ENCODE results near the gene SPRR2G. TPM values are rescaled to one million over a fixed set of nuclear protein-coding genes. Genes with fewer than 3 reads are reported as not detected.

Gene SPRR2G
- total RNA-seq, 3 donors from 2014 or later = not detected

GRCh38 chr1:153180556-153180955, 29.9 kb upstream of the SPRR2G start:
- H3K9me3 ChIP-seq = no peaks in the 10 kb centered on the region
- ATAC-seq (no peak), DNase-seq (no peak)
- no peak overlapping the region for H3K4me3 ChIP-seq
- H3K4me1 ChIP-seq (ENCODE audit: low read depth) = no peaks in the 10 kb centered on the region
- no peak for TF ChIP-seq CTCF (IDR thresholded peaks at IDR 0.05)
- intact Hi-C loops (cut with DNase I, micrococcal nuclease) = no loop called here
- no peaks in the 10 kb centered on the region for H3K36me3 ChIP-seq (ENCODE audit: low read depth)

DNA sequence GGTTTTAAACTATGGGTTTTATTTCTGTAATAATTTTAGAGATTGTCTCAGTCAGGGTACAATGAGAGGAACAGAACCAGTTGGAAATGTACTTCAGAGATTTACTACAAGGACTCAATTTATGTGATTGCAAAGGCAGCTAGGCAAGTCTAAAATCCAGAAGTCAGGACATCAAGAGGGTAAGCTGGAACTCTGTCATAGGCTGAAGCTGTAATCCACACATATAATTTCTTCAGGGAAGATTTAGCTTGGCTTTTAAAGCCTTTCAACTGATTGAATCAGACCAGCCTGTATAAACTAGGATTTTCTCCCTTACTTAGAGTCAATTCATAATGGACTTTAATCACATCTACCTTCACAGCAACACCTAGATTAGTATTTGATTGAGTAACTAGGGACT, 28.2 kb upstream of the SPRR2G start:
- no peaks in the 10 kb centered on the region for H3K9me3 ChIP-seq
- intact Hi-C loops (cut with DNase I, micrococcal nuclease) = no loop called here
- H3K4me1 ChIP-seq (ENCODE audit: low read depth) = no peaks in the 10 kb centered on the region
- no peaks in the 10 kb centered on the region for H3K36me3 ChIP-seq (ENCODE audit: low read depth)
- DNase-seq (no peak), ATAC-seq (no peak)
- no peak overlapping the region for H3K4me3 ChIP-seq
- no peak for TF ChIP-seq CTCF (IDR thresholded peaks at IDR 0.05)

DNA sequence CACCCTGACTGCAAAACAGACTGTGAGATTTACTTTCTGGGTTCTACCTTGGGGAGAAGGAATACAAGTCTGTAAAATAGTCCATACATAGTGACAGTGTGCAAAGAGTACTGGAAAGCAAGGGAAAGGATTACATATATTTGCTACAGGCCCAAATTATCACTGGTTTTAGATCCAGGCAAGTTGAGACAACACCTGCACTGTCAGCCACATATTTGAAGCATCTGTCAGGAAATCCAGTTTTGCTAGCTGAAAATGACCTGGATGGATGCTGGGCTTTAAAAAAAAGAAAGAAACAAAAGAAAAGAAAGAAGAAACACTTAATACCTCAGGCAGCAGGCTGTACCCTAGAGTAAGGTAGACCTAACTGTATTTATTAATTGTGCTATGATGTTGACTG, 23.9 kb upstream of the SPRR2G start:
- TF ChIP-seq CTCF (IDR thresholded peaks at IDR 0.05) = no peak
- intact Hi-C loops (cut with DNase I, micrococcal nuclease) = no loop called here
- Histone ChIP-seq H3K4me1 (ENCODE audit: low read depth) (no peaks in the 10 kb centered on the region), H3K9me3 (no peaks in the 10 kb centered on the region), H3K36me3 (ENCODE audit: low read depth) (no peaks in the 10 kb centered on the region), H3K4me3 (no peak overlapping the region)
- DNase-seq = no peak
- no peak for ATAC-seq

DNA sequence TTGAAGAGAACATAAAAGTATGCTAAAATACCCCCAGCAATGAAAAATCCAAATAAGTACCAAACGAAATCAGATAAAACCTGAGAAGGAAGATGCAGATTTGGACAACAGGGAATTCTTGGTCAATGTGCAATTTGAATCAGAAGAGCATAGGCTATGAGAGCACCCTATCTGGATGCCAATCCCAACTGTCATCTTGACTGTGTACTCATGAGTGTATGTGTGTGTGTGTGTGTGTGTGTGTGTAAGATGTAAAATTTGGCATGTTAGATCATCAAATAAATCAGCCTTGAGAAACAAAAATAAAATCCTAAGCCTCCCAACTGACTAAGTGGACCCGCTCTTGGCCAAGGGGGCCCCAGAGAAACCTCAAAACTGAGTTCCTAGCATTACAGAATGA, 18.0 kb upstream of the SPRR2G start:
- intact Hi-C loops (cut with DNase I, micrococcal nuclease) = no loop called here
- no peaks in the 10 kb centered on the region for H3K36me3 ChIP-seq (ENCODE audit: low read depth)
- H3K4me1 ChIP-seq (ENCODE audit: low read depth) = no peaks in the 10 kb centered on the region
- H3K9me3 ChIP-seq = no peaks in the 10 kb centered on the region
- no peak for TF ChIP-seq CTCF (IDR thresholded peaks at IDR 0.05)
- ATAC-seq (no peak), DNase-seq (no peak)
- no peak overlapping the region for H3K4me3 ChIP-seq

- H3K9me3 ChIP-seq = peaks cover 10% of the 10 kb centered on the region
- no peak for TF ChIP-seq CTCF (IDR thresholded peaks at IDR 0.05)
- DNase-seq (no peak), ATAC-seq (no peak)
- H3K4me1 ChIP-seq (ENCODE audit: low read depth) = no peaks in the 10 kb centered on the region
- H3K4me3 ChIP-seq = no peak overlapping the region
- no peaks in the 10 kb centered on the region for H3K36me3 ChIP-seq (ENCODE audit: low read depth)
- intact Hi-C loops (cut with DNase I, micrococcal nuclease) = no loop called here
These were observed 4.9 kb upstream of the SPRR2G start for GRCh38 chr1:153155541-153155940.

DNA sequence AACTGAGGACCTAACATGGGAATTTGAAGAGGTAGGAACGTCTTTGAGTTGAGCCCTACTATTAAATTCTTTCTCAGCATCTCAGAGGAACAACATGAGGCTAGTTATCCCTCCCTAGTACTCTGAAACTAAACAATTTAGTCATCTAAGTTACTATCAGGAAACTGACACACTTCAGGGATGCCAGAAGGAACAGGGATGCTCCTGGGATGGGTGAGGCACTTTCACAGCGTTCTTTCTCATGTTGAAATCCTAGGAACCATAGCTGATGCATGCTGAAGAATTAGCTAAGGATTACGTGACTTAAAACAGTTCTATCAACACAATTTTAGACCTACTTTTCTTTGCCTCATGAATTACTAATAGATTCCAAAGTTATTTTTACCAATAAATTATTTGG, 1.8 kb upstream of the SPRR2G start:
- Histone ChIP-seq H3K9me3 (no peaks in the 10 kb centered on the region), H3K4me1 (ENCODE audit: low read depth) (no peaks in the 10 kb centered on the region), H3K36me3 (ENCODE audit: low read depth) (no peaks in the 10 kb centered on the region), H3K4me3 (no peak overlapping the region)
- DNase-seq (no peak), ATAC-seq (no peak)
- TF ChIP-seq CTCF (IDR thresholded peaks at IDR 0.05) = no peak
- intact Hi-C loops (cut with DNase I, micrococcal nuclease) = no loop called here
